Mononuclear cell (primary cell): ENCODE data around the gene HEG1. TPM values are rescaled to one million over a fixed set of nuclear protein-coding genes. Genes with fewer than 3 reads are reported as not detected.

Experiments
- H3K27me3 ChIP-seq: 2 replicates; pipeline ENCODE4 v1.6.0; 2011; ENCODE audit warnings: low read length, control low read depth; ENCODE audit not compliant: insufficient read depth
- H3K4me1 ChIP-seq: 2 replicates; pipeline ENCODE4 v1.5.1; 2011; ENCODE audit warnings: mild to moderate bottlenecking, low read length, control low read depth; ENCODE audit not compliant: insufficient read depth
- H3K4me3 ChIP-seq: 2 replicates; pipeline ENCODE4 v1.5.1; 2011; ENCODE audit warnings: mild to moderate bottlenecking, low read length, moderate library complexity
- H3K9me3 ChIP-seq: 2 replicates; pipeline ENCODE4 v1.5.1; 2011; ENCODE audit warnings: low read depth, mild to moderate bottlenecking, control low read depth, low read length
- total RNA-seq: library from RNA; depleted of rRNA; stranded (reverse); fragments of >200 nt; gene quantifications from one replicate; pipeline ENCODE4 v1.2.3, GENCODE V29; 2012

The HEG1 gene
- total RNA-seq, 1 donor, result 11.0 TPM

DNA sequence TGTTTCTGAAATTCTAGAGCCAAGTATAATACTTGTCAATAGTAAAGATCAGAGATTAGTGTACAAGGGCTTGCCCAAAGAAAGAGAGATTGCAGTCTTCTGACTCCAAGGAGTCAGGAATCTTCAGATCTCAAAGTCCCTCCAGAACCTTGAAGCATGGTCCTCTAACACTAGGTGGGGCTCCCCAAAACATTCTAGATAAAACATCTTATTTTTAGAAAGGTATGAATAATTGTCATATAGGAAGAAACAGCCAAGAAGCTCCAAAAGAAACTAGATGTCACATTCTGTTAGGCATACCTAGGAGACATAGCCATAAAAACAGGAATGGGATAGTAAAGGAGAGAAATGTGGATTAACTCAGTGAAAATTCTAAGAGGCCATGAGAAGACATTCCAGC is 132.0 kb downstream of the HEG1 start:
- Histone ChIP-seq H3K9me3 (no peaks in the 10 kb centered on the region), H3K4me3 (no peak overlapping the region), H3K4me1 (peaks cover 12% of the 10 kb centered on the region), H3K27me3 (peaks cover under 1% of the 10 kb centered on the region)

DNA sequence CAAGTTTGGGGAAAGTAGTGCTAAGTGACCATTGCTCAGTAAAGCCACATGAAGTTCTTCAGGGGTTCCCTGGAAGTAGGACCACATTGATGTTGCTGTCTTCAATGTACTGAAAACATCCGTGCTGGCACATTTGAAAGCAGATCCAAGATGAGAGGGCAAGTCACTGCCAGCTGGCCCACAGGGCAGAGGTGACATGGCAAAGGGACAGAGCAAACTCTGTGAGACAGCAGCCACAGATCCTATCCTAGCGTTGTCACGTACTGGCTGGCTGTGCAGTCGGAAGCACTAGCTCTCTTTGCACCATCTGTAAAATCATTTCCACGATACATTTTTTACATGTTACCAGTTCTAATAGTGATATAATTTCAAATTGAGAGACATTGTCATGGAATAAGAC is 135.1 kb downstream of the HEG1 start:
- H3K4me3 ChIP-seq, result no peak overlapping the region
- no peaks in the 10 kb centered on the region for H3K4me1 ChIP-seq
- H3K27me3 ChIP-seq, result no peaks in the 10 kb centered on the region
- H3K9me3 ChIP-seq, result no peaks in the 10 kb centered on the region

DNA sequence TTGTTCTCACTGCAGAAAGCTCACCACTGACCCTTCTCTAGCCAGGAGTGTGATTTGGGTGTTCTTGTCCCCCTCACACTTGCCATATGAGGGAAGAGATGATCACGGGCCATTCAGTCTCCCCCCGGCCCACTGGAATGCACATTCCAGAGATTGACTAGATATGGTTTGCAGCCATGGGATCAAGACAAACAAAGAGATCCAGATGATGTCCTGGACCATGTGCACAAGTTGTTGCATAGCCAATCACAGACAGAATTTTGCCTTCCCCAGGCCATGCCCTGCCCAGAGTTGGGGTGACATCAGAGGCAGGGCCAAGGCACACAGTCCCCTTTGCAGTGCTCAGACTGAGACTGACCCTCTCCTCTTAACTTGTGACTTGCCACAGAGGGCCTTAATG is 136.0 kb downstream of the HEG1 start:
- Histone ChIP-seq H3K4me3 (no peak overlapping the region), H3K9me3 (no peaks in the 10 kb centered on the region), H3K27me3 (no peaks in the 10 kb centered on the region), H3K4me1 (no peaks in the 10 kb centered on the region)

DNA sequence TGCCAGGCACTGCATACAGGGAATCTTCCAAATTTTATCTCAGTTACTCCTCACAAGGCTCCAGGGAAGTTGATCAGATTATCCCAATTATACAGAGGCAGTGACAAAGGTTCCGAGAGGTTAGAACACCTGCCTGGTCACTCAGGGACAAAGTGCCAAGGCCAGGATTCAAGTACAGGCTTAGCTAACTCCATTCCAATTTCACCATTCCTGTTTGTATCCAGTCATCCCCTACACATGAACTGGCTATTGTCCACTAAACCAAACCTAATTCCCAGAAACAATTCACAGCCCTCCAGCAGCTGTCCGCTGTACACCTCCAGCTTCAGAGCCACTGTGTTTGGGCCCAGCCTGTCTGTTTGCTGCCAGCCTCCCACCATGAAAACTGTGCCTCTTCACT is 137.3 kb downstream of the HEG1 start:
- Histone ChIP-seq H3K4me3 (no peak overlapping the region), H3K4me1 (no peaks in the 10 kb centered on the region), H3K9me3 (no peaks in the 10 kb centered on the region)

DNA sequence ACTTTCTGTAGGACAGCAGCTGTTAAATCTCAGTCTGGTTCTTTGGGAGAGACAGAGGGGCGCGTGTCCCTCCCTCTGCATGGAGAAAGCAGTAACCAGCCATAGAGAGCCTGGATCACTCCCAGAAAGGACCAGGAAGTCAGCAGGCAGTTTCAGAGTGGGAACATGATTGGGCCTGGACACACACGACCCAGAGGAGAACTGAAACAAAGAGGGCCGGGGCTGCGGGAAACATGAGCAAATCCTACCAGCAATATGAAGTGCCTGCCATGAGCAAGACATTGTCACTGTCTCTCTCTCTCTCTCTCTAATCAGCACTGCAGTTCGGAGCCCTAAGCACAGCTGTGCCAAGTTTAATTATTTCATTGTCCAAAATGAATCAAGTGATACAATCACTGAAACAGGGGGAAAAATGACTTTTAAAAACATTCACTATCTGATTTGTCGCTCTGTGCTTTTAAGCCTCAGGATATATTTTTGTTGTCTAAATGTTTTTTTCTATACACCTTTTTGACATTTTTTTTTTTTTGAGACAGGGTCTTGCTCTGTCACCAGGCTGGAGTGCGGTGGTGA is 138.9 kb downstream of the HEG1 start:
- Histone ChIP-seq H3K4me1 (no peaks in the 10 kb centered on the region), H3K27me3 (no peaks in the 10 kb centered on the region), H3K4me3 (no peak overlapping the region), H3K9me3 (no peaks in the 10 kb centered on the region)

More for the DNA sequence above, 137.3 kb downstream of the HEG1 start:
- H3K27me3 ChIP-seq, result no peaks in the 10 kb centered on the region

Other genes with a start within 250 kb of the HEG1 start
- 10.4 TPM for gene ITGB5, start 168.6 kb downstream of the HEG1 start, total RNA-seq
- gene MUC13, start 121.2 kb downstream of the HEG1 start, total RNA-seq, result under 0.01 TPM
- not detected for gene SLC12A8, start 156.8 kb upstream of the HEG1 start, total RNA-seq